Thymus (tissue), 11 donors: Measurements from ENCODE around the gene WFDC11. TPM values are rescaled to one million over a fixed set of nuclear protein-coding genes. Genes with fewer than 3 reads are reported as not detected.

Experiments used
- DNase-seq, 9 donors: peaks; one replicate each; pipeline ENCODE4 v3.0.0-alpha.2; 2013; ENCODE audit warnings: low spot score in 9 of 9, low read depth in 6 of 9, missing footprints in 1 of 9
- H3K27ac ChIP-seq, 2 donors: one replicate each; pipeline ENCODE4 v1.5.1; 2013; ENCODE audit warnings: control low read depth in 1 of 2, low read depth in 1 of 2, low read length in 1 of 2, mild to moderate bottlenecking in 1 of 2, moderate library complexity in 1 of 2
- H3K27me3 ChIP-seq, 2 donors: one replicate each; pipeline ENCODE4 v1.5.1; 2013; ENCODE audit warnings: low read length in 1 of 2; ENCODE audit not compliant: control insufficient read depth in 2 of 2, insufficient read depth in 1 of 2
- H3K36me3 ChIP-seq, 2 donors: one replicate each; pipeline ENCODE4 v1.5.1; 2013; ENCODE audit warnings: low read length in 1 of 2, mild to moderate bottlenecking in 1 of 2, moderate library complexity in 1 of 2; ENCODE audit not compliant: control insufficient read depth in 2 of 2, insufficient read depth in 2 of 2
- H3K4me1 ChIP-seq, 2 donors: one replicate each; pipeline ENCODE4 v1.5.1; 2013; ENCODE audit warnings: low read length in 2 of 2; ENCODE audit not compliant: control insufficient read depth in 2 of 2, insufficient read depth in 2 of 2
- H3K4me3 ChIP-seq, 2 donors: one replicate each; pipeline ENCODE4 v1.5.1; 2013; ENCODE audit warnings: low read length in 2 of 2, control low read depth in 1 of 2, mild to moderate bottlenecking in 1 of 2
- H3K9me3 ChIP-seq, 2 donors: one replicate each; pipeline ENCODE4 v1.5.1; 2013; ENCODE audit warnings: low read length in 1 of 2, mild to moderate bottlenecking in 1 of 2; ENCODE audit not compliant: control insufficient read depth in 2 of 2, insufficient read depth in 1 of 2
- WGBS: extraction: QIAGEN DNeasy Blood & Tissue Kit; methylation state at CpG from one replicate; pipeline ENCODE4 v1.1.7; 2013; 5-methylcytosine and 5-hydroxymethylcytosine counted together
- polyA plus RNA-seq: library from polyadenylated mRNA; stranded (reverse); fragments of 200-250 nt; gene quantifications from one replicate; pipeline ENCODE4 v1.2.3, GENCODE V29; 2013
- total RNA-seq: library from RNA; stranded (reverse); fragments of 120-200 nt; gene quantifications from one replicate; pipeline ENCODE4 v1.2.4, GENCODE V29; 2013
- donor health status: healthy.

The WFDC11 gene
- total and polyA plus RNA-seq, 2 donors, result 0.14 TPM; not detected in 1

GRCh38 chr20:45607810-45608209 lies 62.2 kb downstream of the WFDC11 start:
- WGBS, result 96% methylated on average over 1 of the region's 1 CpG
- Histone ChIP-seq H3K27ac (no peak overlapping the region), H3K27me3 (no peaks in the 10 kb centered on the region), H3K4me1 (no peaks in the 10 kb centered on the region), H3K4me3 (no peak overlapping the region), H3K9me3 (no peaks in the 10 kb centered on the region), H3K36me3 (no peaks in the 10 kb centered on the region)
- DNase-seq, result no peak

Other genes starting within 250 kb of the WFDC11 start
- 5.6 TPM for gene WFDC2, start 200.5 kb downstream of the WFDC11 start, total RNA-seq
- gene WFDC2, start 200.5 kb downstream of the WFDC11 start, polyA plus RNA-seq, result 48.4 TPM
- not detected for gene SPINT3, start 154.6 kb downstream of the WFDC11 start, total RNA-seq
- gene SPINT3, start 154.6 kb downstream of the WFDC11 start, polyA plus RNA-seq, result not detected
- not detected for gene WFDC6, start 130.8 kb downstream of the WFDC11 start, total RNA-seq
- 0.27 TPM for gene WFDC6, start 130.8 kb downstream of the WFDC11 start, polyA plus RNA-seq
- not detected for gene EPPIN, start 122.8 kb downstream of the WFDC11 start, total RNA-seq
- 0.21 TPM for gene EPPIN, start 122.8 kb downstream of the WFDC11 start, polyA plus RNA-seq
- gene WFDC8, start 91.0 kb downstream of the WFDC11 start, total RNA-seq, result not detected
- gene WFDC8, start 91.0 kb downstream of the WFDC11 start, polyA plus RNA-seq, result not detected
- not detected for gene WFDC10A, start 40.5 kb downstream of the WFDC11 start, total RNA-seq
- gene WFDC10A, start 40.5 kb downstream of the WFDC11 start, polyA plus RNA-seq, result 0.09 TPM
- not detected for gene WFDC9, start 39.0 kb downstream of the WFDC11 start, total RNA-seq
- not detected for gene WFDC9, start 39.0 kb downstream of the WFDC11 start, polyA plus RNA-seq
- not detected for gene WFDC13, start 31.8 kb upstream of the WFDC11 start, total RNA-seq
- 0.07 TPM for gene WFDC13, start 31.8 kb upstream of the WFDC11 start, polyA plus RNA-seq
- not detected for gene WFDC10B, start 34.8 kb upstream of the WFDC11 start, total RNA-seq
- 0.23 TPM for gene WFDC10B, start 34.8 kb upstream of the WFDC11 start, polyA plus RNA-seq
- gene SPINT4, start 52.1 kb upstream of the WFDC11 start, total RNA-seq, result not detected
- gene SPINT4, start 52.1 kb upstream of the WFDC11 start, polyA plus RNA-seq, result not detected
- gene WFDC3, start 121.6 kb upstream of the WFDC11 start, total RNA-seq, result 0.61 TPM
- 2.1 TPM for gene WFDC3, start 121.6 kb upstream of the WFDC11 start, polyA plus RNA-seq
- gene DNTTIP1, start 121.7 kb upstream of the WFDC11 start, total RNA-seq, result 27.9 TPM
- gene DNTTIP1, start 121.7 kb upstream of the WFDC11 start, polyA plus RNA-seq, result 44.3 TPM
- gene UBE2C, start 142.4 kb upstream of the WFDC11 start, total RNA-seq, result 112 TPM
- gene UBE2C, start 142.4 kb upstream of the WFDC11 start, polyA plus RNA-seq, result 25.1 TPM
- 2.4 TPM for gene TNNC2, start 157.1 kb upstream of the WFDC11 start, total RNA-seq
- gene TNNC2, start 157.1 kb upstream of the WFDC11 start, polyA plus RNA-seq, result 12.6 TPM
- 3.0 TPM for gene SNX21, start 163.6 kb upstream of the WFDC11 start, total RNA-seq
- gene SNX21, start 163.6 kb upstream of the WFDC11 start, polyA plus RNA-seq, result 8.4 TPM
- gene ACOT8, start 187.2 kb upstream of the WFDC11 start, total RNA-seq, result 32.0 TPM
- 30.1 TPM for gene ACOT8, start 187.2 kb upstream of the WFDC11 start, polyA plus RNA-seq
- gene ZSWIM3, start 187.4 kb upstream of the WFDC11 start, total RNA-seq, result 8.0 TPM
- gene ZSWIM3, start 187.4 kb upstream of the WFDC11 start, polyA plus RNA-seq, result 4.4 TPM
- gene ZSWIM1, start 211.0 kb upstream of the WFDC11 start, total RNA-seq, result 5.7 TPM
- 5.7 TPM for gene ZSWIM1, start 211.0 kb upstream of the WFDC11 start, polyA plus RNA-seq
- gene SPATA25, start 217.4 kb upstream of the WFDC11 start, total RNA-seq, result 3.1 TPM
- 5.1 TPM for gene SPATA25, start 217.4 kb upstream of the WFDC11 start, polyA plus RNA-seq
- gene NEURL2, start 221.0 kb upstream of the WFDC11 start, total RNA-seq, result 8.1 TPM
- 51.4 TPM for gene NEURL2, start 221.0 kb upstream of the WFDC11 start, polyA plus RNA-seq
- 19.9 TPM for gene CTSA, start 221.1 kb upstream of the WFDC11 start, total RNA-seq
- 56.0 TPM for gene CTSA, start 221.1 kb upstream of the WFDC11 start, polyA plus RNA-seq
- gene PLTP, start 241.9 kb upstream of the WFDC11 start, total RNA-seq, result 146 TPM
- gene PLTP, start 241.9 kb upstream of the WFDC11 start, polyA plus RNA-seq, result 182 TPM